Heart left ventricle (tissue), 13 donors: Measurements from ENCODE around the gene IL36A.

Source experiments
- CTCF ChIP-seq, 12 donors: fragments of 200-600 bp; sonication (generic) in 4 of 12; IDR thresholded peaks; one replicate each; pipeline versions ENCODE4 v1.5.0 to v1.8.0; 2018 to 2022; ENCODE audit warnings: antibody characterized with exemption in 12 of 12, mild to moderate bottlenecking in 5 of 12
- POLR2A ChIP-seq, 2 donors: fragments of 450-650 bp; IDR thresholded peaks; one replicate each; pipeline ENCODE4 v1.6.1; 2017; ENCODE audit warnings: antibody characterized with exemption in 2 of 2, mild to moderate bottlenecking in 2 of 2, moderate library complexity in 2 of 2
- donor health status: ischemic (EF 13 %, LVEDD 7.1; RV severe dilation, severe dysfunction).
- donor health status: DM: no; HTN: yes; CAD: no.
- donor health status: DM: no; HTN: no; CAD: no.
- donor health status: ischemic (EF 25% LVEDD 6.9; RV normal size, moderate dysfunction).
- donor health status: ischemic (EF 25% LVEDD 5.7; RV mildly dilated, moderate dysfunction).
- donor health status: ischemic (EF 35%, LVEDD 5.7; RV mildly dilated, moderate dysfunction).
- donor health status: nonischemic (EF 11% LVEDD 7.7; RV severe dilation, severe dysfunction).
- donor health status: DM: yes; HTN: yes; CAD: no.
- donor health status: PGD.
- donor health status: ischemic (EF 29% LVEDD 5.4; RV normal size, mild dysfunction).
- donor health status: nonischemic (EF 23%, LVEDD 6.1; RV moderate dilation, normal function).

- TF ChIP-seq POLR2A (IDR thresholded peaks at IDR 0.05) (no peak), CTCF (IDR thresholded peaks at IDR 0.05) (no peak)
Measured at GRCh38 chr2:113010088-113010487, 4.8 kb downstream of the IL36A start.
